GM10266 (cell line): Measurements from ENCODE around the gene MRPS6.

ENCODE experiments used
- DNase-seq: peaks from one replicate; pipeline ENCODE4 v3.0.0; 2012; ENCODE audit errors: extremely low spot score
- TF ChIP-seq, protein P1 (sequence below): IDR thresholded peaks from 2 replicates; pipeline ENCODE4 v1.5.1; 2012; ENCODE audit warnings: mild to moderate bottlenecking, low read depth; ENCODE audit not compliant: control insufficient read depth, insufficient read depth; ENCODE audit errors: missing control alignments

Gene MRPS6

DNA sequence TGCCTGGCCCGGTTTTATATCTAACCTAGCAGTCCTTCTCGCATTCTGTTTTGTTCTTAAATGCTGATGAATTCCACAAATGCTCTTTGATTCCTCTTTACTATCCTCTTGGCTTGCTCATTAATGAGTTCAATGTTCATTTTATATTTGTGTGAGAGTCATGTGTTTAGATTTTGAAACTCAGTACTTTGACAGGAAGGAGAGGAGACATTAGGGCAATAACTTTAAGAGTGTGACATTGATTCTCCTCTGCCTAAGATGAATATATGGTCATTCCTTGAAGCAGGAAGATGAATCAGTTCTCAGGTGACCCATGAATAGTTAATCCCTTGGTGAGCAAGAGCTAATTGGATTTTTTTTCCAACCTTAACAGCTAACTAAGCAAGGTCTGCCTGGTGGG lies 84.1 kb downstream of the MRPS6 start:
- no peak for DNase-seq
- TF ChIP-seq, protein P1, sequence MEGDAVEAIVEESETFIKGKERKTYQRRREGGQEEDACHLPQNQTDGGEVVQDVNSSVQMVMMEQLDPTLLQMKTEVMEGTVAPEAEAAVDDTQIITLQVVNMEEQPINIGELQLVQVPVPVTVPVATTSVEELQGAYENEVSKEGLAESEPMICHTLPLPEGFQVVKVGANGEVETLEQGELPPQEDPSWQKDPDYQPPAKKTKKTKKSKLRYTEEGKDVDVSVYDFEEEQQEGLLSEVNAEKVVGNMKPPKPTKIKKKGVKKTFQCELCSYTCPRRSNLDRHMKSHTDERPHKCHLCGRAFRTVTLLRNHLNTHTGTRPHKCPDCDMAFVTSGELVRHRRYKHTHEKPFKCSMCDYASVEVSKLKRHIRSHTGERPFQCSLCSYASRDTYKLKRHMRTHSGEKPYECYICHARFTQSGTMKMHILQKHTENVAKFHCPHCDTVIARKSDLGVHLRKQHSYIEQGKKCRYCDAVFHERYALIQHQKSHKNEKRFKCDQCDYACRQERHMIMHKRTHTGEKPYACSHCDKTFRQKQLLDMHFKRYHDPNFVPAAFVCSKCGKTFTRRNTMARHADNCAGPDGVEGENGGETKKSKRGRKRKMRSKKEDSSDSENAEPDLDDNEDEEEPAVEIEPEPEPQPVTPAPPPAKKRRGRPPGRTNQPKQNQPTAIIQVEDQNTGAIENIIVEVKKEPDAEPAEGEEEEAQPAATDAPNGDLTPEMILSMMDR = no peak

DNA sequence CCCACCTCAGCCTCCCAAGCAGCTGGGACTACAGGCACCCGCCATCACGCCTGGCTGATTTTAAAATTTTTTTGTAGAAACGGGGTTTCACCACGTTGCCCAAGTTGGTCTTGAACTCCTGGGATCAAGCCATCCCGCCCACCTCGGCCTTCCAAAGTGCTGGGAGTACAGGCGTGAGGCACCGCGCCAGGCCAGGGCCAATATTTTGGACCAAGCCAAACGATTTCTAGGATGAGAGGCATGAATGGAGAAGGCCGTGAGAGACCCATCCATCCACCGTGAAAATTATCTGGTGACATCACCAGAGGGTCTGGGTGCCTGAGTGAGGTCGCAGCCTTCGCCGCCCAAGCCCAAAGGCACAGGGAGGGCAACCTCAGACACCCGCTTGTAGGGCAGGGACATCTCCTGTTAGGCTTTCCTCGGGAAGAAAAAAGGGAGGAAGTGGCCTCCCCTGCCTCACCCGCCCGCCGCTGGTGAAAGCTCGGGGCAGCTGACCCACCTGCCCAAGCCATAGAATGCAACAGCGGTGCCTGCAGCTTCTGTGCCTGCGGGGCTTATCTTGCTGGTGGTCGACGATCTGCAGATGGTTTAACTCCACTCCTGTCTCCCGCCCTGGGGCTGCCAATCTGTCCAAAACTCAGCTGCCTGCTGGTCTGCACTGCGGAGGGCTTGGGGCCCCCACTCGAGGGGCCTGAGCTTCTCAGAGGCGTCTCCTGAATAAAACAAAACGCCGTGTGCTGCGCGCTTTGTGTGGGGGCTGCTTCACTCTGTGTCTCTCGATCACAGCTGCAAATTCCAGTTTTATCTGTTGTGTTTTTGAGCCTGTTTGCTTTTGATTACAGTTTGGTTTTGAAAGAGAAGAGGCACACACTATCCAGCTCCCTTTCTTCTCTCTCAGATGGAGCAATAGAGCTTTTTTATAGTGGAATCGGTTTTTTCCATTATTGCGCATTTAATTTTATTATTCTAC lies 85.8 kb downstream of the MRPS6 start:
- TF ChIP-seq, protein P1 = no peak
- no peak for DNase-seq

DNA sequence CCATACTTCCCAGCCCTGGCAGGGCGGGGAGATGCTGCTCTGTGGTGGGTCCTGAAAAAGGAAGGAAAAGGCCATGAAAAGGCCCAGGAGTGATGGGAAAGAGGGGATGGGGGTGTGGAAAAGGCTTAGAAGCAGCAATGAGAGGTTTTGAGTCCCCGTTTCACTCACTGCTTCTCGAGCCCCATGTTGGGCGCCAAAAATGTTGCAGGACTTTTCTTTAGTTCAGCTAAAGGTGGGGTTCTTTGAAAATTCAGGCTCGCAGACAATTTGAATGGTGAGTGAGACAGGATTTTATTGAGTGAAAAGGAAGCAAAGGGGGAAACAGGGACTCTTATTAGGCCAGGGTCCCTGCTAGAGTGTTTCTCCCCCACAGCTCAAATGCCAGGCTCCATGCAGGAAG lies 93.1 kb downstream of the MRPS6 start:
- TF ChIP-seq, protein P1 = no peak
- no peak for DNase-seq

DNA sequence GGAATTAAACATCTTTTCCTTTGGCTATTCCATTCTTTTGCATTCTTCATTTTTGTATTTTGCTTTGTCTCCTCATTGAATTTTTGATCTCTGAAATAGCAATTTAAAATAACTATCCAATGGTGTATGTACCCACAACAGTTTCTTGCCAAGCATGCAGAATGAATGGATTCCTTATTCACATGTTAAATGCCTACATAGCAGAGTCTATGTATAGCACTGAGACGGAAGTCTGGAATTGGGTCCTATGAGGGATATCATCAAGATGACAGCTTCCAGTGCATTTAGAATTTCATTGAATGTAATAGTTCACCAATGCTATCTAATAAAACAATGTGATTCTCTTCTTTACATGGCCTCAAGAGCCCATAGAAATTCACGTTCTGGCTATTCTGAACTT lies 97.5 kb downstream of the MRPS6 start:
- TF ChIP-seq, protein P1 = no peak
- DNase-seq = no peak

DNA sequence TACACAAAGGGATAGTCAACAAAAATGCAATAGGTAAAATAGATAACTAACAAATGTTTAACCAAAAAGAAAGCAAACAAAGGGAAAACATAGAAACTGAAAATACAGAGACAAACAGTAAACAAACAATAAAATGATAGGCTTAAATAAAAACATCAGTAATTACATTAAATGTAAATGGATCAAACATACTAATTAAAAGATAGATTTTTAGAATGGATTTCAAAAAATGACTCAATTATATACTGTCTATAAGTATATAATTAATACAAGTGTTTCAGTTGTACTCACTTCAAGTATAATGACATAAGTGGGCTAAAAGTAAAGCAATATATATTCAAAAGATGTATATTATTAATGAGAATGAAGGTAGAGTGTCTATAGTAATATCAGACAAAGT lies 101.1 kb downstream of the MRPS6 start:
- TF ChIP-seq, protein P1 = no peak
- DNase-seq = no peak

DNA sequence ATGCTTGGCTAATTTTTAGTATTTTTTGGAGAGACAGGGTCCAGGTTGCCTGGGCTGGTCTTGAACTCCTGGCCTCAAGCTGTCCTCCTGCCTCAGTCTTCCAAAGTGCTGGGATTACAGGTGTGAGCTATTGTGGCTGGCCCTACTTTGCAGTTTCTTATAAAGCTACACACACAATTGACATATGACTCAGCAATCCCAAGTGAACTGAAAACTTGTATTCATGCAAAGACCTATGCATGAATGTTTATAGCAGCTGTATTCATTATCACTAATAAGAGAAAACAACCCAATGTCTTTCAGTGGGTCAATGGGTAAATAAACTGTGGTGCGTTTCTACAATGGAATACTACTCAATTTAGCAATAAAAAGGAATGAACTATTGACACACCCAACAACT lies 103.1 kb downstream of the MRPS6 start:
- no peak for DNase-seq
- TF ChIP-seq, protein P1 = no peak

DNA sequence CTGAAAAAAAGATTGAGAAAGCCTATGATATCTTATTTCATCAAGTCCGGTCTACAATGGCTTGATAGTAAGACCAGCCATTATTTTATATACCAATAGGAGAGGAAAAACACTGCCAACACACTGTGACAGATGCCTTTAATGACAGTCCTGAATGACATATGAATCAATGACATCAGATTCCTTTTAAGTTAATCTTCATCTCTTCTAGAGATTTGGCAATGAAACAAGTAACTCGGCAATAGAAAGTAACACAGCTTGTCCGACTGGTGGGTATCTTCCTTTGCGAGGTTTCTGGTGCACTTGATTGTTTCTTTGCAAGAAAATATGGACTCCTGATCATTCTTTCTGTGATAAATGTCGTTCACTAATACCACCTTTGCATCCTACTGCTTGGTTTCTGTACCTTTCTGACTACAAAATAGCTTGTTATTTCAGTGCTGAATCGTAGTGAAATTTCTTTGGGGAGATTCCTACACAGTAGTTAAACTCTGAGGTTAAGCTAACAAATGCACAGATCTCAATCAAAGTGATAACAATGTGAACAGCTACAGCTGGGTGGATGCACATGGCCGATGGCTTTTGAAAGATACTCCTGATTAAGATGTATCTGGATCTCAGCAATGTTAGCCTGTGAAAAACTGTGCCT lies 104.7 kb downstream of the MRPS6 start:
- TF ChIP-seq, protein P1 = no peak
- DNase-seq = no peak
